HPDE6-E6E7 (cell line): ENCODE measurements around the gene ENOX2.
A peak's percentile ranks its signal among the peaks of the same experiment; 100 is the strongest.
"Not testable (repeated sequence)": the region's sequence is repeated elsewhere in the genome, so short reads cannot be mapped to it uniquely, and the experiment has no call there.

ENCODE experiments used
- DNase-seq: peaks from one replicate; pipeline ENCODE4 v3.0.0; 2011; ENCODE audit warnings: missing footprints; ENCODE audit errors: extremely low spot score

The ENOX2 gene, protein sequence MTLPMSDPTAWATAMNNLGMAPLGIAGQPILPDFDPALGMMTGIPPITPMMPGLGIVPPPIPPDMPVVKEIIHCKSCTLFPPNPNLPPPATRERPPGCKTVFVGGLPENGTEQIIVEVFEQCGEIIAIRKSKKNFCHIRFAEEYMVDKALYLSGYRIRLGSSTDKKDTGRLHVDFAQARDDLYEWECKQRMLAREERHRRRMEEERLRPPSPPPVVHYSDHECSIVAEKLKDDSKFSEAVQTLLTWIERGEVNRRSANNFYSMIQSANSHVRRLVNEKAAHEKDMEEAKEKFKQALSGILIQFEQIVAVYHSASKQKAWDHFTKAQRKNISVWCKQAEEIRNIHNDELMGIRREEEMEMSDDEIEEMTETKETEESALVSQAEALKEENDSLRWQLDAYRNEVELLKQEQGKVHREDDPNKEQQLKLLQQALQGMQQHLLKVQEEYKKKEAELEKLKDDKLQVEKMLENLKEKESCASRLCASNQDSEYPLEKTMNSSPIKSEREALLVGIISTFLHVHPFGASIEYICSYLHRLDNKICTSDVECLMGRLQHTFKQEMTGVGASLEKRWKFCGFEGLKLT

GRCh38 chrX:130902783-130903613 lies at the start of gene ENOX2:
ENOX2 (minus strand) TSS chrX:130903209; CDS start chrX:130703216, 199,993 bp downstream.
- DNase-seq, result peak; percentile 86

- DNase-seq, result no peak
Measured at GRCh38 chrX:130952266-130953043, 49.4 kb upstream of the ENOX2 start.

DNA sequence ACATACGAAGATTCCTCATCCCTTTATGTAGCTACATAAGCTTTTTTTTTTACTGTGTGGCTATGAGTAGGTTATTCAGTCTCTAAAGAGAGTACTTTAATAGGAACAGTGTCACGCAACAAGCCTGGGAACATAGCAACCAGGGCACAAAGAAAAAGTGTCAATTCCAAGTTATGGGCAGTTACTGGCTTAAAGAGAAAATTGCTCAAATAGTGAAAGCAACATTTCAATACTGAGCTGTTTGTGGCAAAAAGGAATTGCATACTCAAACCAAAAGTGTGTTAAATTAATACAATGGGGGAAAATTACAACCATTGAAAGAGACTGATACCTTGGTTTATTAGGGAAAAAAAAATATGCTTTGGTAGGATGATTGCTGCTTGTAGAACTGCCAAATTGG lies 41.2 kb upstream of the ENOX2 start:
- DNase-seq, result no peak

GRCh38 chrX:130937101-130937500 lies 34.1 kb upstream of the ENOX2 start:
- DNase-seq, result no peak

- no peak for DNase-seq
Measured at GRCh38 chrX:130933358-130933757, 30.3 kb upstream of the ENOX2 start.

- not testable (repeated sequence) for DNase-seq
Measured at GRCh38 chrX:130920405-130920804, 17.4 kb upstream of the ENOX2 start.

DNA sequence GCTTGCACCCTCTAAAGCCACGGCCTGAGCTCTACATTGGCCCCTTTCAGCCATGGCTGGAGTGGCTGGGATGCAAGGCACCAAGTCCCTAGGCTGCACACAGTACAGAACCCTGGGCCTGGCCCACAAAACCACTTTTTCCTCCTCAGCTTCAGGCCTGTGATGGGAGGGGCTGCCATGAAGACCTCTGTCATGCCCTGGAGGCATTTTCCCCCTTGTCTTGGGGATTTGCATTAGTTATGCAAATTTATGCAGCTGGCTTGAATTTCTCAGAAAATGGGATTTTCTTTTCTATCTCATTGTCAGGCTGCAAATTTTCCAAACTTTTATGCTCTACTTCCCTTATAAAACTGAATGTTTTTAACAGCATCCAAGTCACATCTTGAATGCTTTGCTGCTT lies 16.7 kb upstream of the ENOX2 start:
- DNase-seq, result not testable (repeated sequence)

DNA sequence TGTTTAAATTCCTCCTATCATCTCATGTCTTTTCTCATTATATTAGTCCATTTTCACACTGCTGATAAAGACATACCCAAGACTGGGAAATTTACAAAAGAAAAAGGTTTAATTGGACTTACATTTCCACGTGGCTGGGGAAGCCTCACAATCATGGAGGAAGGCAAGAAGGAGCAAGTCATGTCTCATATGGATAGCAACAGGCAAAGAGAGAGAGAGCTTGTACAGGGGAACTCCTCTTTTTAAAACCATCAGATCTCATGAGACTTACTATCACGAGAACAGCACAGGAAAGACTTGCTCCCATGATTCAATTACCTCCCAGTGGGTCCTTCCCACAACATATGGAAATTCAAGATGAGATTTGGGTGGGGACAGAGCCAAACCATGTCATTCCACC lies 15.5 kb upstream of the ENOX2 start:
- DNase-seq, result not testable (repeated sequence)

DNA sequence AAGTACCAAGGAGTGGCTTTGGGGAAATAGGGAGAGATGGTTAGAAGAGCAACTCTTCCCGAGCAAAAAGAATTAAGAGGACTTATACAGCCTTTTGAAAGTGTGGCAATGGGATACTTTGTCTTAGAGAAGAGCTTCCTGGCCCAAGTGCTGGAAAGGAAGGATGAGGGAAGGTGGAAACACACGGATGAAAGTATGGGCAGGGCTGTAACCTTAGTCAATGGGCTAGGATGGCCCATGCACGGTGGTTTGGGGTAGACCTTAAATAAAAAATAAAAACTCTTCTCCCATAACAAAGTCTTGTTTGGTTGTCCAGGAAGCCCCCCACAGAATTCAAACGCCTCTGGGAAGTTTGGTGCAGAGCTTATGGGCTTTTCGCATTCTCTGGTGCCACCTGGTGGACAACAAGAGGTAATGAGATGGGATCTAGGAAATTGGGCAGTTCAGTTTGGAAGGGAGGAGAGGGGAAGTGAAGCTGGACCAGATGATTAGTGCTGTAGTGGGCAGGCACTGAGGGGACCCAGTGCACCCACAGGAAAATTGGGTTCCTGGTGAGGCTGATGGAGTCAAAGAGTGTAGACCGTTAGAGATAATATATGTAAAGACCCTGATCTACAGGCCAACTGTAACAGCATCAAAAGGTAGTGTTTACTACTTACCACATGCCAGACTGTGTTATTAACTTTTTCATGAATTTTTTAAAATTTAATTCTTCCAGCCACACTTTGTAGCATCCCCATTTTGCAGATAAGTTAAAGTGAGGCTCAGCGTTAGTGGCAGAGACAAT lies 13.8 kb upstream of the ENOX2 start:
- peak; percentile 20 for DNase-seq

DNA sequence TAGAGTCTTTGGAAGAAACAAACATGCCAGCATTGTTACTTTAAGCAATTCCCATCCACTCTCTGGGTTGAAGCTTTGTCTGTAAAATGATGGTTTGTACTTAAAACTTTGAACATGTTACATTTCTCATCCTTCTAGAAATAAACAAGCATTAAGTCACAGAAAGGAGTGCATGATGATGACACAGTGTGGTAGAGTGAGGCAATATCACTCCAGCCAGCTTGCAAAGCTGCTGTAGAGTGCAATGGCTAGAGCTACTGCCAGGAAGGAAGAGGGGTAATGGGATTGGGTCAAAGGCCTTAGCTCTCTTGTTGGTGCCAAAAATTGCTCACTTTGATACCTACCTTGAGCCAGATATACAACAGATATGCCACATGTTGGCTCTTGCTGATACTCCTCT lies 12.3 kb upstream of the ENOX2 start:
- no peak for DNase-seq

- DNase-seq, result no peak
Measured at GRCh38 chrX:130909469-130910136, 6.6 kb upstream of the ENOX2 start.

GRCh38 chrX:130906776-130907175 lies 3.8 kb upstream of the ENOX2 start:
- DNase-seq, result no peak

DNA sequence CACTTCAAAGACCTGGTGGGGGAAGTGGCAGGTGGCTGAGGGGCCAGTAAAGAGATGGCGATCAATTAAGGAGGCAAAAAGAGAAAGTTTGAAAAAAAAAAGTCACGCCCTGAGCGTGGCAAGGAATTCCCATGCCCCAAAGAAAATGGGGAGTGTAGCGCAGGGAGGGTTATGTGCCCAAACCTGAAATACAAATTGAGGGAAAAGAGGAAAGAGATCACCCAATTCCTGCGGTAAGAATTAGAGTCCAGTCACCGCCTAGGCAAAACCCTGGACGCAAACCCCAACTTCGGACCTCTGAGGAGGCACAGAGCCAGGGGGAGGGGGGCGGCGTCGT lies 595 bp downstream of the ENOX2 start:
- DNase-seq, result no peak

- no peak for DNase-seq
Measured at GRCh38 chrX:130896802-130897501, 6.1 kb downstream of the ENOX2 start.

DNA sequence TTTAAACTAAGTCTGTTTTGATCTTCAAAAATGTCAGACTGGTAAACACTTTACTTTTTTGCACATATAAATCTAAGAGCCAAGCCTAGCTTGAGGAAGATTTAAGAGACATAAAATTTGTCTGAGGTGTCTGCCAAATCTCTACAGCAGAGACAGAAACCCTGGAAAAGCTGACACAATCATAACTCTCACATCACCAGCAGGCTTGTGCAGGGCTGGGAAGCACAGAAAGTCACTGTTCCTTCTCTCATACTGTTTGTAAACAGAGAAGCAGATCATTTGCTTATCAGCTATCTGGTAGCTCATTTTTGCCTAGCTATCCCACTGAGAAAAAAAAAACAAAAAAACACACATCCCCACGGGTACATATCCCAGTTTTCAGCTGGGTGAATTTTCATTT lies 7.0 kb downstream of the ENOX2 start:
- DNase-seq, result no peak

DNA sequence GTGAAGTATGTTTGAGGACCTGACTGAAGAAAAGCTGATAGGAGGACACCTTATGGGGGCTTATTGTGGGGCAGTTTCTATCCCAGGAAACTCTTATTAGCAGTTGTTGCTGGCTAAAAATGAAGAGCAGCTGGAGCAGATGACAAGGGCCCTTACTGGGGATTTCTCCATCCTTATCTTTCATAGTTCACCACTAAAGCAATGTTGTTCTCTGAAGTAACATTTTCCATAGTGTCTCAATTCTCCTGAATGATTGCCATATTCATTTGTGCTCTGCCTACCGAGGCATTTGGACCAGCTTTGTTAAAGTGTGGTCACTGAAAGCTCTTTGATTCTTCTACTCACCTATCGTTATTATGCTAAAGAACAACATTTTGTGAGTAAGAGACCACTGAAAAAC lies 7.7 kb downstream of the ENOX2 start:
- no peak for DNase-seq

DNA sequence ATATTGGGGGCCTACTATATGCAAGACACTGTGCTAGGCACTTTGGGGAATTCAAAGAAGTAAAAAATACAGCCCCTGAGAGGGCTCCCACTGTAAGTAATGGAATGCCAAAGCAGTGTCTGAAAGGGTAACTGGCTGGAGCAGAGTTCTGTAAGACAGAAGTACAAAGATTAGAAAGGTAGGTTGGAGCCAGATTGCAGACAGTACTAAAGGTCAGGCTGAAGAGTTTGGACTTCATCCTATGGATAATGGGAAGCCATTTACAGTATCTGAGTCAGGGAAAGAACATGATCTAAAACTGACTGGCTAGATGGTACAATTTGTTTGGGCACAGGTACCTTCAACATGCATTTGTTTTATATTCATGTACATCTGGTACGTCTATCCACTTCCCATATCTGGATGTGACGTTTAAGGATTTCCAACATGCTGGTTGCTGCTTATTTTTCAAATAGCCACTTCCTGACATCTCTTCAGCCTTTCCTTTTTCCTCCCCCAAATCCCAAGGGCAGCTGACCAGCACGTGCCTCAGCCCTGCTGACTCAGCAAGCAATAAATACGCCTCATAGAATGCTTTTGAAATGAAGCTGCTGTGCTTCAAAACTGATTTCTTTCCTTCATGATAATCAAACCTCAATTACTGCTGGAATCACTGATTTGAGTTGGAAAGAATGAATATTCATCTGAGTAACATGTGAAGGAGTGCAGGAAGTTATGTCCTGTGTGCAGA lies 9.5 kb downstream of the ENOX2 start:
- DNase-seq, result no peak

DNA sequence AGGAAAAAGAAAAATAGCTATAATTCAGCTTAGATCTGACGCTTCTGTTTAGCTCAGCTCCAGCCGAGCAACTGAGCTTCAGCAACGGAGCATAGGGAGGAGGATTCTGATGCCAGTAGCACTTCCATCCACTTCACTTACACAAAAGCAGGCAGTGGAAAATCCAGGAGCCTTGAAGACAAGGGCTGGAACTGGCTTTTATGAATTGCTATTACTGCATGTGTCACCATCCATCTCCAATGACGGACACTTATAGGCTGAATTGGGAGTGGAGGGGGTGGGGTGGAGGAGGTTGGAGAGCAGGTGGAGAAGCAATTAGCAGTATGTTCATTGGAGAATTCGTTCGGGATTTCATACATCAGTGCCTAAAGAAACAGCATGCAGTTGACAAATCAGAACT lies 15.6 kb downstream of the ENOX2 start:
- DNase-seq, result no peak

DNA sequence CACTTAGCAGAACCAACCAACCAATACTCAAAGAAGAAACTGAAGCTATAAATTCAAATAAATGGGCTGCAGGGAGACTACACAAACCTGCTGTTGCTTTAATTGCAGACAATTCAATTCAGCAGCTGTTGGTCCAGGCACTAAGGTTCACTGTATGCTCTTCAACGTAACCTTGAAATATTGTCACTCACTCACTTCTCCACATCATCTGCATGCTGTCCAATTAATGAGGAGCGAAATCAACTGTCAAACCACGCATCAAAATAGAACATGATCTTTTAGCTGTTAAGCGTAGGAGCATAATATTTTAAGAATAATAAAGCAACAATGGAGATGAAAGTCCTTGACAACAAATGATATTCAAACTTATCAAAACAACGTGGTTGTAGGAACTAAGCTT lies 17.0 kb downstream of the ENOX2 start:
- DNase-seq, result no peak
